ENCODE data around the gene IL16.
"Not testable (repeated sequence)": the region's sequence is repeated elsewhere in the genome, so short reads cannot be mapped to it uniquely, and the experiment has no call there.

The IL16 gene

GRCh38 chr15:81338170-81339007 lies 141.7 kb downstream of the IL16 start:
- peak; percentile 14 for DNase-seq (ENCODE audit: low spot score)

DNA sequence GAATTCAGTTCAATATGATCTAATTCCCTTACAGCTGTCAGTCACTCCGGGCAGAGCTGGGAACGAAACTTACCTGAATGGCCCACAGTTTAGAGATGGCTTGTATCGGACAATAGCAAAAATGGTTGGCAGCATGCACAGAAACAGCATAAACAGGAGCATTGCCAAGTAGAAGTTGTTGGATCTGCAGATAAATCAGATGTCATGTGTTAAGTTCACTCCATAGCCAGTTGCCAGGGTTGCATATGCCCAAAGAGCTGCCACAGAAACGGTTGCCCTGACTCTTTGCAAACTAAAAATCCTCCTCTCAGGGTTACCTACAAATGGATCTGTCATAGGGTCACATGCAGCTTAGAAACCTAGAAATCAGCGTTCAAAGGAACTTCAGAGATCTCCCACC lies 142.6 kb downstream of the IL16 start:
- DNase-seq (ENCODE audit: low spot score), result peak; percentile 5

- DNase-seq (ENCODE audit: low spot score), result peak; percentile 36
Observed at GRCh38 chr15:81339851-81340250, 143.2 kb downstream of the IL16 start.

- DNase-seq (ENCODE audit: low spot score), result peak; percentile 1
Observed at GRCh38 chr15:81341351-81341750, 144.7 kb downstream of the IL16 start.

DNA sequence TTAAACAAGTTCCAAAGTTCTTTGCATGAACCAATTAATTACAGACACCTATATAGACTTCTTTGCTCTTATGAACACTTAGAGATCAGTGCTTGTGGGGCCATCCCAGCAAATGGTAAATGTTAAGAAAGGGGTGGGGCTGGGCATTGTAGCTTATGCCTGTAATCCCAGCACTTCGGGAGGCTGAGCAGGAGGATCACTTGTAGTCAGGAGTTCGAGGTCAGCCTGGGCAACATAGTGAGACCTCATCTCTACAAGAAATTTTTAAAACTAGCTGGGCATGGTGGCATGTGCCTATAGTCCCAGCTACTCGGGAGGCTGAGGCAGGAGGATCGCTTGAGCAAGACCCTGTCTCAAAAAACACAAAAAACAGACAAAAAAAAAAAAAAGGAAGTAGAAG lies 146.7 kb downstream of the IL16 start:
- DNase-seq (ENCODE audit: low spot score), result no peak

DNA sequence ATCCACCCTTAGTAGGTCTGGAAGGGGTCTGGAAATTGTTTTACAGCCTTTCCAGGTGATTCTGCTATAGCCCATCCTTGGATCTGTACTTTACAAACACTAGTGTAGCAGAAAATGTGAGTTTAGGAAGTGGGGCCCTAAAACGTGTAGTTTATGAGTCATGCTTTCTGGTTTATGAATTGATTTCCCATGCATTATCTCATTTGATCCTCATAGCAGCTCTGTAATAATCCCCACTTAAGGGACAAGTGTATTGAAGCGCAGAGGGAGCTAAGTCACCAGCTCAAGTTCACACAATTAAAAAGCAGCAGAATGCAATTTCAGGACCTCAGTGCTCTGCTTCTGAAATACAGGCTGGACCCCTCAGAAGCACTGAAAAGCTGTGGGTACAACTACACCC lies 149.9 kb downstream of the IL16 start:
- DNase-seq (ENCODE audit: low spot score), result no peak

- DNase-seq (ENCODE audit: low spot score), result no peak
Observed at GRCh38 chr15:81347910-81348309, 151.2 kb downstream of the IL16 start.

GRCh38 chr15:81348691-81349090 lies 152.0 kb downstream of the IL16 start:
- DNase-seq (ENCODE audit: low spot score), result not testable (repeated sequence)

GRCh38 chr15:81349271-81349670 lies 152.6 kb downstream of the IL16 start:
- no peak for DNase-seq (ENCODE audit: low spot score)

GRCh38 chr15:81351651-81352050 lies 155.0 kb downstream of the IL16 start:
- DNase-seq (ENCODE audit: low spot score), result no peak

- DNase-seq (ENCODE audit: low spot score), result no peak
Observed at GRCh38 chr15:81356252-81356651, 159.6 kb downstream of the IL16 start.

DNA sequence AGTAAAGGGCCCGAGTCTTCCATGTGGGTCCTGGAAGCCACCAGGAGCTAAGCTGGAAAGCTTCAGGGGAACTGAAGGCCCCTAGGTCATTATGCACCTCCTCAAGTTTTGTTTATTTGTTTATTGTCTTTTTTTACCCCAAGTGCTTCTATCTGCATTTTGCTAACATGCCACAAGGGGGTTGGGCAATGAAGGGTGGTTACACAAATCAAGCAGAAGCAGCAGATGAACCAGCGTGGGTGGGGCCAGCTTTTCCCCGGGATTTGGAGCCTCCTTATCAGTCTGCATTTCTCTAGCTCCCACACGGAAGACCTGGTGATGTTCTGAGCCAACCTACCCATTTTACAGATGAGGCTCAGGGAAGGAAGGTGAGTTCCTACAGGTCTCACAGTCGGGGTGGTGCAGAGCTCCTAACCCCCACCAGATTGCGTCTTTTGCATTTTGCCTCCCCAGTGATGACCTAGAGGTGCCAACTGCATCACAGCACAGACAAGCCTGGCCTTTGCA lies 160.6 kb downstream of the IL16 start:
- no peak for DNase-seq (ENCODE audit: low spot score)

- no peak for DNase-seq (ENCODE audit: low spot score)
Observed at GRCh38 chr15:81358248-81358647, 161.6 kb downstream of the IL16 start.

- DNase-seq (ENCODE audit: low spot score), result no peak
Observed at GRCh38 chr15:81360491-81360890, 163.8 kb downstream of the IL16 start.

DNA sequence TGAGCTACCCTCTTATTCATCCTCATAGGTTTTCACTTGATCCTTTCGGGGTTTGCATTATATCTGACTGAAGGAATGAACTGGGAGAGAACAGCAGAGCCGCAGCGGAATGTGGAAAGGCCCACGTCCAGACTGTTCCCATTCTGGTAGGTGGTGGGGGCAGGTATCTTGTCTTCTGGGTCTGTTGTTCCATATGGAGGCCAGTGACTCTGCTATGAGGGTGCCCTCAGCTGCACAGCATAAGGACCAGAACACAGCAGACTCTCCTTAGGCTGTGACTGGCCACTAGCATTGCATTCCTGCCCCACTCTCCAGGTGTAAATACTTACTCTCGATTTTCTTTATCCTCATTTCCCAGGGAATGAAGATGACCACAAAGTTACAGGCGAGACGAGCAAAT lies 165.2 kb downstream of the IL16 start:
- no peak for DNase-seq (ENCODE audit: low spot score)

- no peak for DNase-seq (ENCODE audit: low spot score)
Observed at GRCh38 chr15:81362790-81363189, 166.1 kb downstream of the IL16 start.

DNA sequence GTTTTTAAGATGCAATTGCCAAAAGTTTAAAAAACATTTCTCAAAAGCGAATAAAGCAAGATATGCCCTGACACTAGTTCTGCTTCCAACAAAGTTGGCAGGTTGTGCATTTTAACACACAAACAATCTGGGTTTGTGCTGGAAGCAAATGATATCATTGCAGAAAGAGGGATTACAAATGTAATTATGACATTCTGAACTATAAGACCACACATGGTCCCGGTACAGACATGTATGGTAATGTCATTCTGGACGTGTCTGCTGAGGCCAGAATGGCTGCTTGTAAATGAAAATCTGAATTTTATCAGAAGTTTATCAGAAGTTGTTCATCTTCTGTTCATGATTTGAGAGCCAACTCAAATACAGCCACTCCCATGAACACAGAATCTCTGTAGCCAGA lies 166.6 kb downstream of the IL16 start:
- no peak for DNase-seq (ENCODE audit: low spot score)
